ENCODE results near the gene GALK1. TPM values are rescaled to one million over a fixed set of nuclear protein-coding genes. Genes with fewer than 3 reads are reported as not detected.

The GALK1 gene
- total and polyA plus RNA-seq, 5 donors = 15.9 to 22.6 (median 17.7) TPM

- Histone ChIP-seq H3K4me1 (ENCODE audit: control insufficient read depth, insufficient read depth, low read length) (no peaks in the 10 kb centered on the region), H3K27me3 (ENCODE audit: control insufficient read depth, insufficient read depth) (no peaks in the 10 kb centered on the region), H3K4me3 (ENCODE audit: low read length) (no peak overlapping the region), H3K27ac (ENCODE audit: low read length) (no peak overlapping the region), H3K9me3 (ENCODE audit: control insufficient read depth, low read length) (no peaks in the 10 kb centered on the region)
- intact Hi-C loops (cut with DNase I) = loop anchor here in 2 of 4 donors (5.0 kb wide), 2 partner anchors 36 to 61 kb away; no protein-coding TSS in a partner anchor
- 92% methylated on average over 25 of the region's 25 CpGs for WGBS
- ATAC-seq = no peak
- DNase-seq = no peak
These were observed 21.3 kb downstream of the GALK1 start for GRCh38 chr17:75743625-75744206.

GRCh38 chr17:75742337-75742736, 22.7 kb downstream of the GALK1 start:
- Histone ChIP-seq H3K4me3 (ENCODE audit: low read length) (no peak overlapping the region), H3K9me3 (ENCODE audit: control insufficient read depth, low read length) (no peaks in the 10 kb centered on the region), H3K27me3 (ENCODE audit: control insufficient read depth, insufficient read depth) (no peaks in the 10 kb centered on the region), H3K4me1 (ENCODE audit: control insufficient read depth, insufficient read depth, low read length) (no peaks in the 10 kb centered on the region), H3K27ac (ENCODE audit: low read length) (no peak overlapping the region)
- DNase-seq = peak in 1 of 3 donors; percentile 44
- 87% methylated on average over 25 of the region's 25 CpGs for WGBS
- intact Hi-C loops (cut with DNase I) = loop anchor here in 2 of 4 donors (5.0 kb wide), 2 partner anchors 35 to 60 kb away; no protein-coding TSS in a partner anchor
- ATAC-seq = no peak

GRCh38 chr17:75740631-75741077, 24.3 kb downstream of the GALK1 start:
- no peaks in the 10 kb centered on the region for H3K9me3 ChIP-seq (ENCODE audit: control insufficient read depth, low read length)
- H3K27ac ChIP-seq (ENCODE audit: low read length) = no peak overlapping the region
- DNase-seq = peak in 1 of 3 donors; percentile 29
- H3K4me1 ChIP-seq (ENCODE audit: control insufficient read depth, insufficient read depth, low read length) = no peaks in the 10 kb centered on the region
- WGBS = 76% methylated on average over 17 of the region's 17 CpGs
- no peaks in the 10 kb centered on the region for H3K27me3 ChIP-seq (ENCODE audit: control insufficient read depth, insufficient read depth)
- intact Hi-C loops (cut with DNase I) = loop anchor here in 2 of 4 donors (5.0 kb wide), 2 partner anchors 33 to 58 kb away; no protein-coding TSS in a partner anchor
- no peak for ATAC-seq
- H3K4me3 ChIP-seq (ENCODE audit: low read length) = no peak overlapping the region

DNA sequence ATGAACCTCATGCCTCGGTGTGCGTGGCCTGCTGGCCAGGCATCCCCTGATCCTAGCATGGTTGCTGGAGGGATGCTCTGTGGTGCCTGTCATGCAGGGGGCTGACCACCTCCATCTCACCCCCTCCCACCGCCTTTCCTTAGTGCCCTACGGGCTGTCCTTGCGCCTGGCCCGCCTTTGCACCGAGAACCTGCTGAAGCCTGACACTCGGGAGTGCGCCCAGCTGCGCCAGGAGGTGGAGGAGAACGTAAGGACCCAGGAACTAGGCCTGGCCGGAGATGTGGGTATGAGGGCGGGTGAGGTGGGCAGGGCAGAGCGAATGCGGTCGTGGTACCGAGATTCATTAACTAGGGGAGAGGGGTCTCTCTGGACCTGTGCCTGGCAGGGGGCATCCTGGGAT, 24.8 kb downstream of the GALK1 start:
- no peaks in the 10 kb centered on the region for H3K27me3 ChIP-seq (ENCODE audit: control insufficient read depth, insufficient read depth)
- H3K9me3 ChIP-seq (ENCODE audit: control insufficient read depth, low read length) = no peaks in the 10 kb centered on the region
- ATAC-seq = no peak
- H3K4me3 ChIP-seq (ENCODE audit: low read length) = no peak overlapping the region
- H3K4me1 ChIP-seq (ENCODE audit: control insufficient read depth, insufficient read depth, low read length) = no peaks in the 10 kb centered on the region
- intact Hi-C loops (cut with DNase I) = loop anchor here in 2 of 4 donors (5.0 kb wide), 2 partner anchors 33 to 58 kb away; no protein-coding TSS in a partner anchor
- 94% methylated on average over 17 of the region's 17 CpGs for WGBS
- DNase-seq = no peak
- no peak overlapping the region for H3K27ac ChIP-seq (ENCODE audit: low read length)

DNA sequence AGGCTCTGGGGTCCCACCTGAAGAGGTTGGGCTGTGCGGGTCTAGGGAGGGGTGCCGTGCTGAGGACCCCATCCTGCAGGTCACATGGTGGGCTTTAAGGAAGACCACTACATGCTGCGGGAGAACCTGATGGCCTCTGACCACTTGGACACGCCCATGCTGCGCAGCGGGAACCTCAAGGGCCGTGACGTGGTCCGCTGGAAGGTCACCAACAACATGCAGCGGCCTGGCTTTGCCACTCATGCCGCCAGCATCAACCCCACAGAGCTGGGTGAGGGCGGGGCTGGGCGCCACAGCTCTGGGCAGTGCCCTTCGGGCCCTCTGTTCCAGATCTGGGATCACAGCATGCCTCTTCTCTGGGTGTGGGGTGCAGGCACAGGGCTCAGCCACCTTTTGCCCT, 25.2 kb downstream of the GALK1 start:
- intact Hi-C loops (cut with DNase I) = loop anchor here in 2 of 4 donors (5.0 kb wide), 2 partner anchors 32 to 58 kb away; no protein-coding TSS in a partner anchor
- WGBS = 90% methylated on average over 14 of the region's 14 CpGs

DNA sequence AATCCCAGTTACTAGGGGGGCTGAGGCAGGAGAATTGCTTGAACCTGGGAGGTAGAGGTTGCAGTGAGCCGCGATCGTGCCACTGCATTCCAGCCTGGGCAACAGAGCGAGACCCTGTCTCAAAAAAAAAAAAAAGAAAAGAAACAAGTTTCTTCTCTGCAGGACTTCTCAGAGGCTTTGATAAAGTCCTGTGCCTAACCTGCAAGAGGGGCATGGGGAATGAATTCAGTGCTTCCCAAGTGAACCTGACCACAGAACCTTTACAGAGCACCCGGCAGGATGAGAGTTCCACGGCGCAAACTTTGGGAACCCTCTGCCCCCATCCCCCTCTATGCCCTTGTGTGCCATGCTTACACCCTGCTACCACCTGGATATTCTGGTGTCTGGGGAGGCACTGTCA, 25.8 kb downstream of the GALK1 start:
- Histone ChIP-seq H3K4me1 (ENCODE audit: control insufficient read depth, insufficient read depth, low read length) (no peaks in the 10 kb centered on the region), H3K27ac (ENCODE audit: low read length) (no peak overlapping the region), H3K9me3 (ENCODE audit: control insufficient read depth, low read length) (no peaks in the 10 kb centered on the region), H3K4me3 (ENCODE audit: low read length) (no peak overlapping the region), H3K27me3 (ENCODE audit: control insufficient read depth, insufficient read depth) (no peaks in the 10 kb centered on the region)
- ATAC-seq (no peak), DNase-seq (no peak)
- intact Hi-C loops (cut with DNase I) = no loop called here
- 89% methylated on average over 7 of the region's 7 CpGs for WGBS

More for the DNA sequence above, 25.2 kb downstream of the GALK1 start:
- ATAC-seq (no peak), DNase-seq (no peak)
- no peaks in the 10 kb centered on the region for H3K27me3 ChIP-seq (ENCODE audit: control insufficient read depth, insufficient read depth)
- no peaks in the 10 kb centered on the region for H3K4me1 ChIP-seq (ENCODE audit: control insufficient read depth, insufficient read depth, low read length)
- no peak overlapping the region for H3K4me3 ChIP-seq (ENCODE audit: low read length)
- no peak overlapping the region for H3K27ac ChIP-seq (ENCODE audit: low read length)
- H3K9me3 ChIP-seq (ENCODE audit: control insufficient read depth, low read length) = no peaks in the 10 kb centered on the region

DNA sequence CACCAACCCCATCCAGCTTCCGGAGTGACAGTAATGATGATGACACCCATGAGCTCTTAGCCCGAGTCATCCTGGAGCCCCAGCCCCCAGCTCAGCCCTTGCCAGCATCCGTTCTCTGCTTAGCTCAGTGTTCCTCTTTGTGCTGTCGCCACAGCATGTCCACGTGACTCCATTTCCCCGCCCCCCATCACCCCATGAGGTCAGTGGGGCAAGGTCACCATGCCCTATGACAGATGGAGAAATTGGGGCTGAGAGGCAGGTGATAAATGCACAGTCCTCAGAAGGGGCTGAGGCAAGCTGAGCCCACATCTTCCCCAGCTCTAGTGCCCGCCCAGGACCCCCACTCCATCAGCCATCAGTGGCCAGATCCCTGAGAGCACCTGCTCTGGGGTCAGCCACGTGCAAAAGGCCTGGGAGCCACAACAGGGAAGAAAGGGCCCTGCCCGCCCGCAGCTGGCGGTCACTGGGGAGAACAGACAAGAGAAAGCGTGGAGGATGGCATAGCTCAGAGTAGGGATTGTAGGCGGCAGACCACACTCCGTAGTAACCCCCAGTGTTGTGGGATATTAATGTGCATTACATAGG, 26.7 kb downstream of the GALK1 start:
- no peak overlapping the region for H3K4me3 ChIP-seq (ENCODE audit: low read length)
- WGBS = 56% methylated on average over 14 of the region's 14 CpGs
- H3K27ac ChIP-seq (ENCODE audit: low read length) = no peak overlapping the region

DNA sequence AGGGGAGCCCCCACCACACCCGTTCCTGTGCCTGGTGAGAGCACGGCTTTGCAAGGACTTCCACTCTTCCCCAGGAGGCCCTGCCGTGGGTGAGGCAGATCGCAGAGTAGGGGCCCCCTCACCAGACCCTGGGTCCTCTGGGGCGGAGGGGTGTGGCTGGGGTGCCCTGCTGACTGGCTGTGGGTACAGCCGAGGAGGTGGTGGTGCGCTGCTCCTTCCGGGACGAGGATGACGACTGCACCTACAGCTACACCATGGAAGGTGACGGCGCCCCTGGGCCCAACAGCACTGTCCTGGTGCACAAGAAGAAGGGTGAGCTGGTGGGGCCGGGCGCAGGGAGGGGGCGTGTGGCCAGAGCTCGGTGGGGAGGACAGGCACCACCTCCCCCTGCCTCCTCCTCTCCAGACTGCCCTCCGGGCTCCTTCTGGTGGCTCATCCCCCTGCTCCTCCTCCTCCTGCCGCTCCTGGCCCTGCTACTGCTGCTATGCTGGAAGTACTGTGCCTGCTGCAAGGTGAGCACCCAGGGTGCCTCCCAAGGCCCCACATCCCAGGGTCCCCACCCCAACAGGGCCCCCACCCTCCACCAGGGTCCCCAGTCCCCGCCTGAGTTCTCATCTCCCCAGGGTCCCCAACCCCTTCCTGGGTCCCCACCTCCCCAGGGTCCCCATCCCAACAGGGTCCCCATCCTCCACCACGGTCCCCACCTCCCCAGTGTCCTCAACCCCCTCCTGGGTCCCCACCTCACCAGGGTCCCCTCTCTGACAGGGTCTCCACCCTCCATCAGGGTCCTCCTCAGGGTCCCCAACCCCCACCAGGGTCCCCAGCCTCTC, 27.6 kb downstream of the GALK1 start:
- ATAC-seq = no peak
- DNase-seq = no peak
- Histone ChIP-seq H3K4me1 (ENCODE audit: control insufficient read depth, insufficient read depth, low read length) (no peaks in the 10 kb centered on the region), H3K9me3 (ENCODE audit: control insufficient read depth, low read length) (no peaks in the 10 kb centered on the region), H3K27me3 (ENCODE audit: control insufficient read depth, insufficient read depth) (no peaks in the 10 kb centered on the region), H3K4me3 (ENCODE audit: low read length) (no peak overlapping the region), H3K27ac (ENCODE audit: low read length) (no peak overlapping the region)
- intact Hi-C loops (cut with DNase I) = no loop called here
- 79% methylated on average over 20 of the region's 20 CpGs for WGBS

More for the DNA sequence above, 26.7 kb downstream of the GALK1 start:
- no peaks in the 10 kb centered on the region for H3K9me3 ChIP-seq (ENCODE audit: control insufficient read depth, low read length)
- no peaks in the 10 kb centered on the region for H3K4me1 ChIP-seq (ENCODE audit: control insufficient read depth, insufficient read depth, low read length)
- peak in 1 of 2 donors; percentile 14 for ATAC-seq
- intact Hi-C loops (cut with DNase I) = no loop called here
- no peaks in the 10 kb centered on the region for H3K27me3 ChIP-seq (ENCODE audit: control insufficient read depth, insufficient read depth)
- DNase-seq = peak in 1 of 3 donors; percentile 53

DNA sequence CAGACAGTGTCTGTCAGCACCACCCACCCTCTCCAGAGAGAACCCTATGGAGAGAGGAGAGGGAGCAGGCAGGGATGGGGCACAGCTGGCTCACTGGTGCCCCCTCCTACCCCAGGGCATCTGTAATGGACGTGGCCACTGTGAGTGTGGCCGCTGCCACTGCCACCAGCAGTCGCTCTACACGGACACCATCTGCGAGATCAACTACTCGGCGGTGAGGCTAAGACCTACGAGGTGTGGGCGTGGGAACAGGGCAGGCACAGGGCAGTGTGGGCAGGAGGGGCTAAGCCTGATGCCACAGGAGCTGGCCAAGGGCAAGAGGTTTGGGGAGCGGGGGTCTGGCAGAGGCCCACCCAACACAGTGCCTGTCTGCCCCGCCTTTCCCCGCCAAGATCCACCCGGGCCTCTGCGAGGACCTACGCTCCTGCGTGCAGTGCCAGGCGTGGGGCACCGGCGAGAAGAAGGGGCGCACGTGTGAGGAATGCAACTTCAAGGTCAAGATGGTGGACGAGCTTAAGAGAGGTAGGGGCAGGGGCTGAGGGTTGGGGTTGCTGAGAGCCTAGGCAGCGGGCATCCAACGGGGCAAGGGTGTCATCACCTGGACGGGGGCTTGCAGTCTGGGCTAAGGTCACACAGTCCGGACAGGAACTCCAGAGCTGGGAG, 28.7 kb downstream of the GALK1 start:
- Histone ChIP-seq H3K4me1 (ENCODE audit: control insufficient read depth, insufficient read depth, low read length) (no peaks in the 10 kb centered on the region), H3K4me3 (ENCODE audit: low read length) (no peak overlapping the region), H3K9me3 (ENCODE audit: control insufficient read depth, low read length) (no peaks in the 10 kb centered on the region), H3K27me3 (ENCODE audit: control insufficient read depth, insufficient read depth) (no peaks in the 10 kb centered on the region), H3K27ac (ENCODE audit: low read length) (no peak overlapping the region)
- no peak for ATAC-seq
- intact Hi-C loops (cut with DNase I) = no loop called here
- WGBS = 87% methylated on average over 26 of the region's 26 CpGs
- no peak for DNase-seq

GRCh38 chr17:75734674-75735294, 30.2 kb downstream of the GALK1 start:
- no peak for DNase-seq
- no peaks in the 10 kb centered on the region for H3K9me3 ChIP-seq (ENCODE audit: control insufficient read depth, low read length)
- no peak overlapping the region for H3K4me3 ChIP-seq (ENCODE audit: low read length)
- ATAC-seq = no peak
- H3K27me3 ChIP-seq (ENCODE audit: control insufficient read depth, insufficient read depth) = no peaks in the 10 kb centered on the region
- no peaks in the 10 kb centered on the region for H3K4me1 ChIP-seq (ENCODE audit: control insufficient read depth, insufficient read depth, low read length)
- H3K27ac ChIP-seq (ENCODE audit: low read length) = no peak overlapping the region
- 78% methylated on average over 4 of the region's 4 CpGs for WGBS
- intact Hi-C loops (cut with DNase I) = no loop called here
